ENCODE data around the gene LZIC.

DNA sequence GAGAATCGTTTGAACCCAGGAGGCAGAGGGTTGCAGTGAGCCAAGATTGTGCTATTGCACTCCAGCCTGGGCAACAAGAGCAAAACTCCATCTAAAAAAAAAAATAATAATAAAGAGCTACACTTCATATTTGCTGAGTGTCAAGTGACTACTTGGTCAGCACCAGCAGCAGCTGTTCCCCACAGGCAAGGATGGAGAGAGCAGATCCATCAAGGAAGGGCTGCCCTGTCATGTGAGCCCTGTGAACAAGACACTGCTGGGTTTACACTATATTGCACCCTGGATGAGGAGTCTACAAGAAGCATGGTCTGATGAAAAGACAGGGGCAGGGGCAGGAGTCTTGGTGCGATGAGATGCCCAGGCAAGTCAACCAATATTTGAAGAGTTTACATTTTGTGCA, 36.7 kb downstream of the LZIC start:
- TF ChIP-seq POLR2AphosphoS5 (IDR thresholded peaks at IDR 0.05; ENCODE audit: borderline replicate concordance, low read depth, low read length) (no peak), EZH2 (IDR thresholded peaks at IDR 0.05) (no peak), FOXP2 (optimal IDR thresholded peaks at IDR 0.05; ENCODE audit: control extremely low read depth, extremely low read length, insufficient read depth) (no peak)

All from SK-N-MC (cell line).